GM19397 (cell line): ENCODE results near the gene SHROOM4.

Source experiments
- ATAC-seq: cut with Tn5 transposase; IDR thresholded peaks from one replicate; pipeline ENCODE4 v1.9.1; 2021; ENCODE audit warnings: mild to moderate bottlenecking, moderate library complexity; ENCODE audit not compliant: unreplicated experiment

Gene SHROOM4

GRCh38 chrX:50779694-50780093 is 34.3 kb downstream of the SHROOM4 start:
- ATAC-seq = no peak

GRCh38 chrX:50778272-50778671 is 35.7 kb downstream of the SHROOM4 start:
- ATAC-seq = no peak

GRCh38 chrX:50776248-50776647 is 37.7 kb downstream of the SHROOM4 start:
- no peak for ATAC-seq

GRCh38 chrX:50771382-50771781 is 42.6 kb downstream of the SHROOM4 start:
- ATAC-seq = no peak

GRCh38 chrX:50770702-50771101 is 43.3 kb downstream of the SHROOM4 start:
- no peak for ATAC-seq

GRCh38 chrX:50769389-50770063 is 44.5 kb downstream of the SHROOM4 start:
- ATAC-seq = no peak

GRCh38 chrX:50768801-50769200 is 45.2 kb downstream of the SHROOM4 start:
- ATAC-seq = no peak

GRCh38 chrX:50765986-50766385 is 48.0 kb downstream of the SHROOM4 start:
- ATAC-seq = no peak

GRCh38 chrX:50762578-50762977 is 51.4 kb downstream of the SHROOM4 start:
- ATAC-seq = no peak

- no peak for ATAC-seq
Observed at GRCh38 chrX:50756276-50756675, 57.7 kb downstream of the SHROOM4 start.

GRCh38 chrX:50751091-50751490 is 62.9 kb downstream of the SHROOM4 start:
- no peak for ATAC-seq

- no peak for ATAC-seq
Observed at GRCh38 chrX:50747471-50747900, 66.5 kb downstream of the SHROOM4 start.

GRCh38 chrX:50736656-50737055 is 77.3 kb downstream of the SHROOM4 start:
- no peak for ATAC-seq

- ATAC-seq = no peak
Observed at GRCh38 chrX:50726296-50726695, 87.7 kb downstream of the SHROOM4 start.

- ATAC-seq = no peak
Observed at GRCh38 chrX:50725310-50725709, 88.7 kb downstream of the SHROOM4 start.

- no peak for ATAC-seq
Observed at GRCh38 chrX:50723006-50723405, 91.0 kb downstream of the SHROOM4 start.

GRCh38 chrX:50721764-50722521 is 92.1 kb downstream of the SHROOM4 start:
- no peak for ATAC-seq

- no peak for ATAC-seq
Observed at GRCh38 chrX:50719614-50720013, 94.4 kb downstream of the SHROOM4 start.

- ATAC-seq = no peak
Observed at GRCh38 chrX:50718776-50719175, 95.2 kb downstream of the SHROOM4 start.

- ATAC-seq = no peak
Observed at GRCh38 chrX:50716706-50717105, 97.3 kb downstream of the SHROOM4 start.

GRCh38 chrX:50712777-50713176 is 101.2 kb downstream of the SHROOM4 start:
- ATAC-seq = no peak

- ATAC-seq = no peak
Observed at GRCh38 chrX:50711907-50712306, 102.1 kb downstream of the SHROOM4 start.
